Tibial nerve (tissue), 4 donors: ENCODE results near the gene KCNMA1.

Source experiments
- CTCF ChIP-seq, 5 experiments: fragments of 200-600 bp in 3 of 5; fragments of 450-650 bp in 2 of 5; sonication (generic) in 3 of 5; IDR thresholded peaks; one replicate each; pipeline ENCODE4 v1.5.1; 2016 to 2019; ENCODE audit warnings: antibody characterized with exemption in 5 of 5, mild to moderate bottlenecking in 3 of 5, moderate library complexity in 2 of 5
- EP300 ChIP-seq, 2 donors: sonication (generic); formaldehyde crosslinking; IDR thresholded peaks; one replicate each; pipeline ENCODE4 v1.6.1; 2017; ENCODE audit warnings: antibody characterized with exemption in 2 of 2, mild to moderate bottlenecking in 1 of 2

GRCh38 chr10:77131214-77131613 lies 506.4 kb downstream of the KCNMA1 start:
- no peak for TF ChIP-seq CTCF (IDR thresholded peaks at IDR 0.05)
- no peak for TF ChIP-seq EP300 (IDR thresholded peaks at IDR 0.05)
